CD4-positive, alpha-beta T cell treated with Interleukin-12 subunit alpha and Interleukin-12 subunit beta, for 1 hour (primary cell): Measurements from ENCODE around the gene WASL.

Experiments
- DNase-seq: peaks from one replicate; pipeline ENCODE4 v3.0.0-alpha.2; 2020

WASL gene

DNA sequence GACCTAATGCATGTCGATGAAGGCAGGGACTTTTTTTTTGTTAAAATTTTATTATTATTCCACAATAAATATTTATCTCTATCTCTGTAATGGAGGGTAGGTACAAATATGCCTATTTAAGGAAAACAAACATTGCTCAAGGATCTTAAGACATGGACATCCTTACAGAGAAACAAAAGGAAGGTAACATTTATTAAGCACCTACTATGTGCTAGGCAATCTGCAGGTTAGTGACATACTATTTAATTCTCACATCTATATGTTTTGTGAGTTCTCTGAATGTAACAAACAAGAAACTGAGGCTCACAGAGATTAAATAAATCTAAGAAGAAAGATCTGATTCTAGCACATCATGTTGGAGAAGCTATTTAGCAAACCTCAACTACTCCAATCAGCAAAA, 61.1 kb downstream of the WASL start:
- no peak for DNase-seq

GRCh38 chr7:123687161-123687560, 61.6 kb downstream of the WASL start:
- DNase-seq, result no peak

DNA sequence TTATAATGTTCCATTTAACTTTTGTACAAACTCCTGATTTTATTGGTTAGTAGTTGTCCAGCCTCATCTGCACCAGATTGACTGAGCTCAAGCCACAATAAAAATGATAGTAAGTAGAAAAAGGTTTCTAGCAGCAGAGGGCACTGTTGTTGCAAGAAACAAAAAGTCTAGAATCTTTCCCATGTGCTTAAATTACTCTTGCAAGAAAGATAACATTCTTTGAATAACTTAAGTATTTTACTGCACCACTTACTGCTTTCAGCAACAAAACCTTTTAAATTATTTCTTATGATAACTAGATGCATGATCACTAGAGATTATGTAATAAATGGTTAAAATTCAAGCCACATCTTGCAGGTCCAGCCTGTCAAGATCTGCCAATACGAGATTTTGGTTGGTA, 66.1 kb downstream of the WASL start:
- peak; percentile 52 for DNase-seq

DNA sequence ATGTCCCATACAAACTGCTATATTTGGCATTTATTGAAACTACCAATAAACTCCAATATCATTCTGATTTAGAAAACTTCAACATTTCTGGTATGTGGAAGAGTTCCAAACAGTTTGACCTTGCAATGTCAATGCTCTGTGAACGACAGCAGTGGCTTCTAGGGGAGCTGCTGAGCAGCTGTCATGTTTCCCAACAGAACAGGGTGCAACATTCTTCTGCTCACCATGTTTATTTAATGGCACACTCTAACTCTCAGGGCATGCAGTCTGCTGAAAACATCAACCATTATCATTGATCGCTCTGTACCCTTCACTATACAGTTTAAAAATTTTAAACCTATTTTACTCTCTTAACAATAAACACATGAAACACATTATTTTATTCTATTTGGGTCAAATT, 67.2 kb downstream of the WASL start:
- DNase-seq, result no peak

DNA sequence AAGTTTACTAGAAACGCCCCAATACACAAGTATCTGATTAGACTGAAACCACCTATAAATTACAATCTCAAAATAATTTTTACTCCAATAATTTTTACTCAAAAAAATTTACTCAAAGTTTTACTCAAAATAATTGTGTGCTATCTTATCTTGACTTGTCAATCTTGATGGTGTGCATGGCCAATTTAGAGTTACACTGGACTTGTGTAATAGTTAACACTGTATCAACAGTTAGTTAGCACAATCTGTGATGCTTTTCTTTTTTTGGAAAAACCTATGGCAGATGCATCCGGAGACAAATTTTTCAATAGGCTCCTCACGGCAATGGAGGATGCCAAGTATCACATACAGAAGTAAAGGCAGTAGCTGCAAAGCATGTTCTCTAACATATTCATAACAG, 68.2 kb downstream of the WASL start:
- DNase-seq, result no peak

- DNase-seq, result no peak
These were observed 69.2 kb downstream of the WASL start for GRCh38 chr7:123679614-123680013.

DNA sequence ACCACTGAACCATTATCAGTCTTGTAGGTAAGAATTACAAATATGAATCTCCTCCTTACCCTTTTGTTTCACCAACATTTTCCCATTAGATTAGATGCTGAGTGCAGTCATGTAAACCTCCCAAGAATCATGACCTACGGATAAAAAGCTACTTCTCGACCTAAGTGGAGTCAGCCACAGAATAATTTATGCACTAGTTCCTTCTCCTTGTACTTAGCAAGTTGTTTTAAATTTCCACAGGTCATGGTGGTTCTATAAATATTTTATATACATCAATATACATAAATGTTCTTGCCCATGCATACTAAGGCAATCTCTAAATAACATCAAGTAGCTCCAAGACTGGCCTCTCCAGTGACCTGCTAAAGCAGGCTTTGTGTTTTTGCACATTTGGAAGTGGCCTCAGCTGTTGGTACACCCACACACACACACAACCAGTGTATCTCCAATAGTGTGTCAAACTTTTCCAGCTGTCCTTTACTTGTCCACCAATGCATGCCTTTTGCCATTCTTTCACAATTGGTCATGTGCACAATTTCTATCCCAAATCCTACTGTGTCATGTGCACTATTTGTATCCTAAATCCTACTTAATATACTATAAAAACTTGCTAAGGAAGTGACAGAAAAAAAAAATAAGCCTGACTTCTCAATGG, 71.6 kb downstream of the WASL start:
- DNase-seq, result no peak

GRCh38 chr7:123675181-123675473, 73.7 kb downstream of the WASL start:
- no peak for DNase-seq

DNA sequence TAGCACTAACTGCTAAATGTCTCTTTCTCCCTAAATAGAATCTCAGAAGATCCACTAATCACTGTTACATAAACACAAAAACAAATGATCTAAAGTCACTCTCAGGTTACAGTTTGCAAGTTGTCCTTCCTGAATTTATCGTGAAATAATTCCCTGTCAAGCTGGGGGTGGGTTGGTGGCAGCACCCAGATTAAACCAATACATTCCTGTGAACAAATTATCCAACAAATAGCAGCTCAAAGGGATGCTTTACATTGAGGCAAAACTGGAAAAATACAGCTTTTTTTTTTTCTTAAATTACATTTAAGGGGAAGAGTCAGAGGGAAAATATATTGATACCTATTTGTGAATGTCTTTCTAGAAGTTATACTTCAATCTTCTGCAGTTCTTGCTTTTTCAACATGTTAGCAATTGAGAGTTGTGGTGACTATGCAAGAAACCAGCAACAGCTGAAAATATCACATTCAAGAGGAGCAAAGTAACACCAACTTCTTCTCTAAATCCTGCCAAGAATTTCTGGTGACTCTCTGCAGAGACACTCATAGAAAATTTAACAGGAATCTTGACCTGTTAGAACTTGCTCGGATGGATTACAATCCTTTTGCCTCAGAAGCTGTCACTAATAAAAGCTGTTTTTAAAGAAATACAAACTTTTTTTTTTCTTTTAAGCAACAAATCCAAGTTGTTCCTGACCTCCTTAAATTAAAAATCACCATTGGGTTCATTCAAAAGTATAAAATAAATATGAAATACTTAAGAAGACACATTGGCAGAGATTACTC, 74.2 kb downstream of the WASL start:
- DNase-seq, result no peak

- no peak for DNase-seq
These were observed 74.9 kb downstream of the WASL start for GRCh38 chr7:123673752-123674398.

GRCh38 chr7:123673137-123673732, 75.6 kb downstream of the WASL start:
- DNase-seq, result no peak

- no peak for DNase-seq
These were observed 79.3 kb downstream of the WASL start for GRCh38 chr7:123669485-123669884.

GRCh38 chr7:123666492-123666891, 82.3 kb downstream of the WASL start:
- DNase-seq, result no peak

DNA sequence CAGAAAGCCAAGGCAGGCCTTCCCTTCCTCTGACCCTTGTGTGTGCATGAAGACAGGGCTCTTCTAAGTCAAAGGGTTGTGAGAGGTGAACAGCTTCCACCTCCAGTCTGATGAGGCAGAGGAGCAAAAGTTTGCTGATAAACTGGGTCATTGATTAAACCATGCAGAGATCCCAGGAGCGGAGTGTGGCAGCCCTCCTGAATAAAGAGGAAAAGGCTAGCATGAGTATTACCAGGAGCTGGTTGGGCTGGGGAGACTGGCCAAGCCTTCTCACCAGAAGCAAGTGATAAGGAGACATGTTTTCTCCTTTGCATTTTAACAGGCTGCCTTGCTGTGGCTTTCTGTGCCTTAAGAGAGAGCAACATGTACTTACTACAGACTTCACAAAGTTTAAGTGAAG, 82.9 kb downstream of the WASL start:
- no peak for DNase-seq

- DNase-seq, result no peak
These were observed 83.6 kb downstream of the WASL start for GRCh38 chr7:123665157-123665556.

- DNase-seq, result no peak
These were observed 85.6 kb downstream of the WASL start for GRCh38 chr7:123663200-123663599.

DNA sequence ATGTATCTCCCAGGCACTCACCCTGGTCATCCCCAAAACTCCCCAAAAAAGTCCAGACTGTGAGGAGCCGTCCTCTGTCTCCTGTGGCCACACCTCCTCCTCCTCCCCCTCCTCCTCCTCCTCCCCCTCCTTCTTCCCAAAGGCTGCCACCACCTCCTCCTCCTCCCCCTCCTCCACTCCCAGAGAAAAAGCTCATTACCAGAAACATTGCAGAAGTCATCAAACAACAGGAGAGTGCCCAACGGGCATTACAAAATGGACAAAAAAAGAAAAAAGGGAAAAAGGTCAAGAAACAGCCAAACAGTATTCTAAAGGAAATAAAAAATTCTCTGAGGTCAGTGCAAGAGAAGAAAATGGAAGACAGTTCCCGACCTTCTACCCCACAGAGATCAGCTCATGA, 86.0 kb downstream of the WASL start:
- DNase-seq, result no peak

DNA sequence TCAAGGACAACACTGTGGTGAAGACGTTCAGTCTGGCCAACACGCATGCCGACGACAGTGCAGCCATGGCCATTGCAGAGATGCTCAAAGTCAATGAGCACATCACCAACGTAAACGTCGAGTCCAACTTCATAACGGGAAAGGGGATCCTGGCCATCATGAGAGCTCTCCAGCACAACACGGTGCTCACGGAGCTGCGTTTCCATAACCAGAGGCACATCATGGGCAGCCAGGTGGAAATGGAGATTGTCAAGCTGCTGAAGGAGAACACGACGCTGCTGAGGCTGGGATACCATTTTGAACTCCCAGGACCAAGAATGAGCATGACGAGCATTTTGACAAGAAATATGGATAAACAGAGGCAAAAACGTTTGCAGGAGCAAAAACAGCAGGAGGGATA, 86.5 kb downstream of the WASL start:
- no peak for DNase-seq

GRCh38 chr7:123661765-123662164, 87.0 kb downstream of the WASL start:
- no peak for DNase-seq

DNA sequence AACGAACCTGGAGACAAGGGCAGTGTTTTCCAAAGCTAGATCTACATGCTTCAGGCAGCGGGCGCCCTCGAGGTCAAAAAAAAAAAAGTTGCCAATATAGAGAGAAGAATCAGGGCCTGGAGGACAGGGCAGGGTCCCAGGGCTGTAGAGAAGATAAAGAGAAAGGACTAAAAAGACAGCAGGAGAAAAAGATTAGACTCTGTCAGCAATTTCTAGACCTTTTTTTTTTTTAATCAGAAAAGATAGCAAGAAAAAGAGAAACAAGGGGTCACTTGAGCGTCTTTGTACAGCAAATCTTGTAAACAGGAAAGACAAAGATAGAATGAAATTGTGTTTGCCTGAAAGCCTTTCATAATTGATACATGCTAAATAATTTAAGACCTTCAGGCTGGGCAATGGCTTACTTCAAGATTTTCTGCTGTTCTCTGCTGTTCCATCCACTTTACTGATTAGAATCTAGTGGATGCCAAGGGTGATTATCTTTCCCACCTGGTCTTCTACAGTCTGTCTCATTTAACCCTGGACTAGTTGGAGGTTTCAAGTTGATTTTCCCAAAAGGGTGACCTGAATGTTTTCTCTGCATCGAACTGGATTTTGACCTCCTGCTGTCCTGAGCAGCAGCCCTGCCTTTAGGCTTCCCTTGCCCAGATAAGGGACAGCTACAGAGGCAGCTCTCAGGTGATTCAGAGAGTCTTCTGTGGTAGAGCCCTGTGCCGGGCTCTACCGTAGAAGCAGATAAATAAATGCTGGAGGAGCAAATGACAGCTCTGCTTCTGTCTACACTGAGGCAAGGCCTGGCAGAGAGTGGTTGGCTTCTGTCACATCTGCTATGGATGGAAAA, 88.1 kb downstream of the WASL start:
- no peak for DNase-seq

- no peak for DNase-seq
These were observed 90.8 kb downstream of the WASL start for GRCh38 chr7:123658023-123658422.

DNA sequence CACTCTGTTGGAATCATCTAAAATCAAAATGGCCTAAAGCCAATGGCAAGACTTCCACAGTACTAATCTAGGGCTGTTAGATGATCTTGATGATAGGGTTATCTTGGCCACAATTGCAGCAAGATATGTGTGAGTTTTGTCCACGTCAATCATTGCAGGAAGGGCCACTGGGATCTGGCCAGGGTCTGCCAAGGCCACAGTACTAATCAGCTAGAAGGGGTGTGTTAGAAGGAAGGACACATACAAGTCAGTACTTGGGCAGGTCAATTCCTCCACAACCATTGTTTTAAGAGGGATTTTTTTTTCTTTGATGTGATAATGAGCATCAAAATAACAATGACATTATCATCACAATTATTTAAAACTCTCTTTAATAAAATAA, 91.5 kb downstream of the WASL start:
- DNase-seq, result no peak
